Adipose tissue (tissue), 3 donors: ENCODE data around the gene SIM2. TPM values are rescaled to one million over a fixed set of nuclear protein-coding genes. Genes with fewer than 3 reads are reported as not detected.
"Not testable (repeated sequence)": the region's sequence is repeated elsewhere in the genome, so short reads cannot be mapped to it uniquely, and the experiment has no call there.

Experiments
- H3K27ac ChIP-seq: one replicate; pipeline ENCODE4 v1.5.1; 2013; ENCODE audit warnings: low read depth, low read length
- WGBS, 3 donors: extraction: QIAGEN DNeasy Blood & Tissue Kit; methylation state at CpG; one replicate each; pipeline ENCODE4 v1.1.7; 2013; 5-methylcytosine and 5-hydroxymethylcytosine counted together
- polyA plus RNA-seq, 3 donors: library from polyadenylated mRNA; stranded (reverse); fragments of 200-250 nt; gene quantifications; one replicate each; pipeline ENCODE4 v1.2.3, GENCODE V29; 2013
- donor health status: healthy with polysubstance abuse.
- donor health status: Bipolar disorder and iron deficiency.
- donor health status: healthy.

The SIM2 gene, protein sequence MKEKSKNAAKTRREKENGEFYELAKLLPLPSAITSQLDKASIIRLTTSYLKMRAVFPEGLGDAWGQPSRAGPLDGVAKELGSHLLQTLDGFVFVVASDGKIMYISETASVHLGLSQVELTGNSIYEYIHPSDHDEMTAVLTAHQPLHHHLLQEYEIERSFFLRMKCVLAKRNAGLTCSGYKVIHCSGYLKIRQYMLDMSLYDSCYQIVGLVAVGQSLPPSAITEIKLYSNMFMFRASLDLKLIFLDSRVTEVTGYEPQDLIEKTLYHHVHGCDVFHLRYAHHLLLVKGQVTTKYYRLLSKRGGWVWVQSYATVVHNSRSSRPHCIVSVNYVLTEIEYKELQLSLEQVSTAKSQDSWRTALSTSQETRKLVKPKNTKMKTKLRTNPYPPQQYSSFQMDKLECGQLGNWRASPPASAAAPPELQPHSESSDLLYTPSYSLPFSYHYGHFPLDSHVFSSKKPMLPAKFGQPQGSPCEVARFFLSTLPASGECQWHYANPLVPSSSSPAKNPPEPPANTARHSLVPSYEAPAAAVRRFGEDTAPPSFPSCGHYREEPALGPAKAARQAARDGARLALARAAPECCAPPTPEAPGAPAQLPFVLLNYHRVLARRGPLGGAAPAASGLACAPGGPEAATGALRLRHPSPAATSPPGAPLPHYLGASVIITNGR
- polyA plus RNA-seq: under 1 TPM; 0.01 to 0.51 (median 0.34) TPM

DNA sequence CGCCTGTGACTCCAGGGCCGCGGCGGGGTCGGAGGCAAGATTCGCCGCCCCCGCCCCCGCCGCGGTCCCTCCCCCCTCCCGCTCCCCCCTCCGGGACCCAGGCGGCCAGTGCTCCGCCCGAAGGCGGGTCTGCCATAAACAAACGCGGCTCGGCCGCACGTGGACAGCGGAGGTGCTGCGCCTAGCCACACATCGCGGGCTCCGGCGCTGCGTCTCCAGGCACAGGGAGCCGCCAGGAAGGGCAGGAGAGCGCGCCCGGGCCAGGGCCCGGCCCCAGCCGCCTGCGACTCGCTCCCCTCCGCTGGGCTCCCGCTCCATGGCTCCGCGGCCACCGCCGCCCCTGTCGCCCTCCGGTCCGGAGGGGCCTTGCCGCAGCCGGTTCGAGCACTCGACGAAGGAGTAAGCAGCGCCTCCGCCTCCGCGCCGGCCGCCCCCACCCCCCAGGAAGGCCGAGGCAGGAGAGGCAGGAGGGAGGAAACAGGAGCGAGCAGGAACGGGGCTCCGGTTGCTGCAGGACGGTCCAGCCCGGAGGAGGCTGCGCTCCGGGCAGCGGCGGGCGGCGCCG is at the start of gene SIM2:
Gene SIM2, plus strand, starts transcription at position 135 of the 565 bp plus-strand sequence. CDS start 632 bp downstream, outside the sequence.
- WGBS, 3 donors: 0 to 1% (median 1%) methylated on average over 48 to 70 of the region's 70 CpGs

DNA sequence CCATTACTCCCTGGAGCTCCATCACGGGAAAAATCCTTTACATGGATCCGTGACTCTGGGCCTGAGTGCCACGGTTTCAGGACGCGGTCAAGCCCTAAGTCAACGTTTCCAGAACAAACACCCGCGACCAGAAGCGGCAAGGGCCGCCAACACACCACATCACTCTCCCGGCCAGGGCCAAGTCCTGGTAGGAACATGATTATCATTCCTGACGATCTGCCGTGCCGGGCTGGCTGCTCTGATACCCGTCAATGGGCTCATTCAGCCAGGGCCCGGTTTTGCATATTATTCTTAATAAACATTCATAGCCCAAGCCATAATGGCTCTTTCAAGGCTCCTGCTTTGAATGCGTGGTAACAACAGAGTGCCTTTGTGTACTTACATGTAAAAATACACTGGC is 44.6 kb upstream of the SIM2 start:
- H3K27ac ChIP-seq: no peak overlapping the region
- 77 to 89% (median 88%) methylated on average over 17 of the region's 17 CpGs for WGBS, 3 donors

More for the DNA sequence above, at the start of gene SIM2:
- no peak within 1 kb of the TSS for H3K27ac ChIP-seq

DNA sequence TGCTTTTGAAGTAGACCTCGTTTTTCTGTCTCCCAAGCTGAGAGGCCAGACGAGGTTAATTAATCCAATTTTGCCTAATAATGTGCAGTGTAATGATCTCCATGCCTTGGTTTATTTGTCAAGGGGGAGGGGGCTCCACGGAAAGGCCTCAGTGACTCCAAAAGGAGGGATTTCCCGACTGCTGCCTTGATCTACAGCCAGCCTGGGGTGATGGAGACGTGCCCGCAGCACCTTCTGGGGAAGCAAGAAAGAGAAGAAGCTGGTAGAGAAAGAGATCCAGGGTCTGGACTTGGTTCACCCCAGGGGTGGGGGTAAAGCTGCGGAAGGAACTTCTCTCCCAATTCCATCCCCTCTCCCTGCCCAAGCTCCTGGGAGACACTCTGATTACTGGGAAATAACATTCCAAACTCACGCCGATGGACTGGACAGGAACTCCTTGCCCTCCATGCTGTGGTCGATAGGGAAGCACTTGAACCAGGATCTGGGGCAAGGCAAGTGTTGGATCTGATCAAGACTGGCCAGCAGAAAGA is 44.1 kb upstream of the SIM2 start:
- WGBS, 3 donors: 79 to 86% (median 84%) methylated on average over 10 of the region's 10 CpGs
- no peak overlapping the region for H3K27ac ChIP-seq

DNA sequence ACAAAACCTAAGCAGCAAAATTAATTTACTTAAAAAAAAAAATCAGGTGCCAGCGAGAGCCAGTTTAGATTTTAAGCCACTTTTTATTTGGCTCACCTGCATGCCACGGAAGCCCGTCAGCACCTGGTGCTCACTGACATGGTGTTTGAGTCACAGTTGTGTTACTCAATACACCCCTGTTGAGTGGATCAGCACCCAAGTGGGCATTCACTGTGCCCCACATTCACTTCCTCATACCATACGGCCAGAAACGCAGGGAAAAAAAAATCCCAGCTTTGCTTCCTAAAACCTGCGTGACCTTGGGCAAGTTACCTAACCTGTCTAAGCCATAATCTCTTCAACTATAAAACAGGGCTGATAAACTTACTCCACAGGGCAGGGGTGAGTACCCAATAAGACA is 42.8 kb upstream of the SIM2 start:
- H3K27ac ChIP-seq: no peak overlapping the region
- 34 to 72% (median 68%) methylated on average over 6 of the region's 6 CpGs for WGBS, 3 donors

DNA sequence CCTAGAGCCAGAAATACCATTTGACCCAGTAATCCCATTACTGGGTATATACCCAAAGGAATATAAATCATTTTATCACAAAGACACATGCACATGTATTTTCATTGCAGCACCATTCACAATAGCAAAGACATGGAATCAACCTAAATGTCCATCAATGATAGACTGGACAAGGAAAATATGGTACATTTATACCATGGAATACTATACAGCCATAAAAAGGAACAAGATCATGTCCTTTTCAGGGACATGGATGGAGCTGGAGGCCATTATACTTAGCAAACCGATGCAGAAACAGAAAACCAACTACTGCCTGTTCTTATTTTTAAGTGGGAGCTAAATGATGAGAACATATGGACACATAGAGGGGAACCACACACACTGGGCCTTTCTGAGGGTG is 41.6 kb upstream of the SIM2 start:
- H3K27ac ChIP-seq: not testable (repeated sequence)
- WGBS, 3 donors: 54 to 72% (median 63%) methylated on average over 1 of the region's 1 CpG

DNA sequence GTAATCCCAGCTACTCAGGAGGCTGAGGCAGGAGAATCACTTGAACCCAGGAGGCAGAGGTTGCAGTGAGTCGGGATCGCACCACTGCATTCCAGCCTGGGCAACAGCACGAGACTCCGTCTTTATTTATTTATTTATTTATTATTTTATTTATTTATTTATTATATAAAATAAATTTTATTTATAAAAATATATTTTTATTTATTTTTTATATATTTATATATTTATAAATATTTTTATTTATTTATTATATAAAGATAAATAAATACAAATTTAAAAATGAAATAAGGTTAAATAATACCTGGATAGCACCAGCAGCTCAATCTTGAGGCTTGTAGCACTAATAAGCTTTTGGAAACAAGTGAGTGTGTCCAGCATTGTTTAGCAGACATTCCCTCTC is 40.9 kb upstream of the SIM2 start:
- 90 to 95% (median 94%) methylated on average over 4 of the region's 4 CpGs for WGBS, 3 donors
- no peak overlapping the region for H3K27ac ChIP-seq

DNA sequence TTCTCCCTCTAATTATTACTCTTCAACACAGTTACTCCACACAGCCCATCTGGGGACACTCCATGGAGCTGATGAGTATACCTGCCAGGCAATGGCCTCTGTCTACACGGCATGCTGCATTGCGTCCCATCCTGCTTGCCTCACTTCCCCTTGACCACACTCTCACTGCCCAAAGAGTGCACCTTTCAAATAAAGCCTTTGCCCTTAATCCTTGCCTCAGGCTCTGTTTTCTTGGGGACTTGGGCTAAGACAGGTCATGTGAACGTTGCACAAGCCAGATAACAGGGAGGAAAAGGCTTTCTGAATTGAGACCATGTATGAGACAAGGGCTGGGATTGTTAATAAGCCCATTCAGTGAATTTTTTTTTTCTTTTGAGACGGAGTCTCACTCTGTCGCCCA is 40.0 kb upstream of the SIM2 start:
- 76 to 86% (median 77%) methylated on average over 5 of the region's 5 CpGs for WGBS, 3 donors
- H3K27ac ChIP-seq: no peak overlapping the region

DNA sequence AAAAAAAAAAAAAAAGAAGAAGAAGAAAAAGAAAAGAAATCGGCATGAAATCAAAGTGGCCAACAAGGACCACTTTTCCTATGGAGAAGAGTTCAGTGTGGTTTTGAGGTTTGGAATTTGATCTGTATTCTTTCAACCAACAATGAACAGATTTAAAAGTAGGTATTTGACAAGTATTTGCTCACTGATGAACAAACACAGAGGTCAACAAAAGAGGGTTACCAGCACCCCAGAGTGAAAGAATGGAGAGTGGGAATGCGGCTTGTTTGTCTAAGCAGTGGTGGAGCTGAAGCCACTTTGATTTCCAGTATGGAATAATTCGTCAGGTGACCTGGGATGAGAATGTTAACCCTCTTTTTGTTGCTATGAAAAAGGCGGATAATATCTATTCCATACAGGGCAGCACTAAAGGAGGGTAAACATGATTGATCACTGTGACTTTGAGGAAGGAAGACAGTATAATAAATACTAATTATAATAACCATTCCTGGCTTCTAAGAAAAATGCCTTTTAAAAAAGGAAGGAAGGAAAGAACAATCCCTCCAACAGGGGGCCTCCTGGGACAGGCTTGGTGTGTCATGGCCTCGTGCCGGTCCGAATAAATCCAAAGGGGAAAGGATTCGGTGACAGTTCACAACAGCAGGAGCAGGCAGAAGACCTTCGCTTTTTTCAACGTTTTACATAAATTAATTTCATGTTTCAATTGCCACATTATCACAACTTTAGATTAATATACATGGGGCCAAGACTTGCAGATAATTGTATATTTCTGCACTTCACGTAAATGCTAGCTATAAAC is 37.2 kb upstream of the SIM2 start:
- WGBS, 3 donors: 28 to 38% (median 37%) methylated on average over 11 of the region's 11 CpGs

DNA sequence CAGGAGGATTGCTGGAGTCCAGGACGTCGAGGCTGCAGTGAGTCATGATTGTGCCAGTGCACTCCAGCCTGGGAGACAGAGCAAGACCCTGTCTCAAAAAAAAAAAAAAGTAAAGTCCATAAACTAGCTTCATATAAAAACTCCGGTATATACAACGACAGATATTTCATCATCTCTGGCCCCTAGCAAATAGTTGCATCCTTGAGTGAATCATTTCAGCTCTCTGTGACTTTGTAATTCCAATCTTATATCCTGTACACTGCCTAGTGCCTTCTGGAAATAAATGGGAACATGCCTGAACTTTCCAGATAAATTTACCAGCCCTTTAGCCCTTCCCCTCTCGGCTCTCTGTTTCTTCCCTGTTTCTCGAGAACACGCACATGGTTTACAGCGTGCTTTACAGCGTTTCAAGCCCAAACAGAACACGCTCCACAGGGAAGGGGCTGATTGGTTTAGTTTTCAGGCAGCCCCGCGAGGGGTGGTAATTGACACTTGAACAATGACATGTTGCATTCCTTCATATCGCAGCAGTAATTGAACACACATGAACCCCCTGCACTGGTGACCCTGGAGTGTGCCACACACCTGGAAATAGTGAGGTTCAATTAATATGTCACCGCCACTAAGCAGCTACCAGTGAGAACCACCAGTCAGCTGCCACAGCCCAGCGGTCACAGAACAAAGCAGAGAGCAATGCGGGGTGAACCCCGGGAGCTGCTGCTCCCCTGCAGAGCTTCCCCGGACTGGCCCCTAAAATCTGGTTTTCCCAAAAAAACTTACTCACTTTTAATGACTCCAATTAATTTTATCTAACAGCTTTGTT is 35.7 kb upstream of the SIM2 start:
- WGBS, 3 donors: 24 to 49% (median 38%) methylated on average over 18 of the region's 18 CpGs
- H3K27ac ChIP-seq: no peak overlapping the region

More for the DNA sequence above, 37.2 kb upstream of the SIM2 start:
- H3K27ac ChIP-seq: no peak overlapping the region

DNA sequence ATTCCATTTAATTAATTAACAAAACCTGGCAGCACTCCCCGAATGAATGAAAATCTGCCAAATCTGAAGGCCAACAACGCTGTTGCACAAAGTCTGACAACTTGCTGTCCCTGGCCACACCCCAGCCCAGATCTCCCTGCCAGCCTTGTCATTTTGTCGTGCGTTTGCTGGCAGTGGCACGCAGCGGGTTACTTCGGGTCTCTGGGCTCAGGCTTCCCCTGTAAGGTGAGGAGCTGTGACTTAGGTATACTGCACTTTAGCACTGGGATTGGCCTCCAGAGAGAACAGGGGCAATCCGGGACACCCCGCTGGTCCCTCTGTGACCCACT is 34.3 kb upstream of the SIM2 start:
- WGBS, 3 donors: 45 to 66% (median 65%) methylated on average over 9 of the region's 9 CpGs
- H3K27ac ChIP-seq: no peak overlapping the region

DNA sequence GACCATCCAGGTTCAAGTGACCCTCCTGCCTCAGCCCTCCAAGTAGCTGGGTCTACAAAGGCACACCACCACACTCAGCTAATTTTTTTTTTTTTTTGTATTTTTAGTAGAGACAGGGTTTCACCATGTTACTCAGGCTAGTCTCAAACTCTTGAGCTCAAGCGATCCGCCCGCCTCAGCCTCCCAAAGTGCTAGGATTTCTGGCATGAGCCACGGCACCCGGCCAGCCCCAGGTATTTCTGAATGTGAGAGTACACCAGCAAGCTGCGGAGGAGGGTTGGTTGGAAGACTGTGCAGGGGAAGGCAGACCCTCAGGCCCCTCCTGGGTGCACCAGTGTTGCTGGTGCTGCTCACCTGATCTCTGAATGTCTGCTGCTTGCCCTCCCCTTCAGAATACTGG is 33.1 kb upstream of the SIM2 start:
- no peak overlapping the region for H3K27ac ChIP-seq
- 87 to 94% (median 90%) methylated on average over 6 of the region's 6 CpGs for WGBS, 3 donors

DNA sequence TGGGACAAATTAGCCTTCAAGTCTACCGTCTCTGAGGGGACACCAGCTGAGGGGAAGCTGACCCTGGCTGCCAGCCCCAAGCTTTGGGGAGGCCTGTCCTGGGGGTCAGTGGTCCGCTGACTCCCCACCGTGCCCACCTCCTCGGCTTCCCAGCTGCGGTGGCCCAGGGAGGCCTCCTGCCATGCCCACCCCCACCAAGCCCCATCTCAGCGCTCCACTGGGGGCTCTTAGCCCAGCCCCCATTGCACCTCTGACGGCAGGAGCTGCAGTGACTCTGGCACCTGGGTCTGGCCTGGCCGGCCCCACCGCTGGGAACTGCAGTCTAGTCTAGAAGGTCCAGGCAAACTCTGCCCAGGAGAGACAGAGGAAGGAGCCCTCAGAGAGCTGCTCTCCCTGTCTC is 30.2 kb upstream of the SIM2 start:
- H3K27ac ChIP-seq: no peak overlapping the region
- 71 to 78% (median 72%) methylated on average over 9 of the region's 9 CpGs for WGBS, 3 donors

DNA sequence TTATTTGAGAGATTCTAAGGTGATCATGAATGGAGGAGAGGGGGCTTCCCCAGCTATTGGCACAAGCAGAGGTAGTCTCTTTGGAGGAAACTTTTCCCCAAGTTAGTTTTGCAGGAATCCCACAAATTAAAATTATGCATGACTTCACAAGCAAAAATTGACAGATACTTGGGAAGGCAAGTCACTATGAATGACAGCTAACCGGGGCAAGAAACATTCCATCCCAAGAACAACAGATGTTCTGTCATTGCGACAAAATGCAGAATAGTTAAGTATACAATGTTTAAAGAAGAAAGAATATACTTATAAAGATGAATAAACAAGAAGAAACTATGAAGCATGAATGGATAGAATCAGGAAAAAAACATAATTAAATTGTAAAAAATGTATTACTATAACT is 27.1 kb upstream of the SIM2 start:
- H3K27ac ChIP-seq: no peak overlapping the region
- WGBS, 3 donors: 73 to 90% (median 78%) methylated on average over 2 of the region's 2 CpGs

DNA sequence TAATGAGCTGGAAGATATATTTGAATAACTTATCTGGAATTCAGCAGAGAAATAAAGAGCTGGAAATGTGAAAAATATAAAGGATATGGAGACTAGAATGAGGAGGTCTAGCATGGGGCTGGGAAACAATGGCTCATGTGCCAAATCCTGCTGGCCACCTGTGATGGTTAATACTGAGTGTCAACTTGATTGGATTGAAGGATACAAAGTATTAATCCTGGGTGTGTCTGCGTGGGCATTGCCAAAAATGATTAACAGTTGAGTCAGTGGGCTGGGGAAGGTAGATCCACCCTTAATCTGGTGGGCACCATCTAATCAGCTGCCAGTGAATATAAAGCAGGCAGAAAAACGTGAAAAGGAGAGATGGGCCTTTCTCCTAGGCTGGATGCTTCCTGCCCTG is 26.6 kb upstream of the SIM2 start:
- 55 to 76% (median 71%) methylated on average over 2 of the region's 2 CpGs for WGBS, 3 donors
- not testable (repeated sequence) for H3K27ac ChIP-seq

DNA sequence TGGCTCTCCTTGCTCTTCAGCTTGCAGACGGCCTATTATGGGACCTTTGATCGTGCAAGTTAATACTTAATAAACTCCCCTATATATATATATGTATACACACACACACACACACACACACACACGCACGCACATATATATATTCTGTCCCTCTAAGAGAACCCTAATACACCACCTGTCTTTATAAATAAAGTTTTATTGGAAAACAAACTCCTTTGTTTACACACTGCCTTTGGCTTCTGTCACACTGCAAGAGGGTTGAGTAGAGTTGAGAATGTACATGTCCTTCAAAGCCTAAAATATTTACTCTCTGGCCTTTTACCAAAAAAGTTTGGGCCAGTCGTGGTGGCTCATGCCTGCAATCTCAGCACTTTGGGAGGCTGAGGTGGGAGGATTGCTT is 26.2 kb upstream of the SIM2 start:
- WGBS, 3 donors: 70 to 92% (median 85%) methylated on average over 5 of the region's 5 CpGs

DNA sequence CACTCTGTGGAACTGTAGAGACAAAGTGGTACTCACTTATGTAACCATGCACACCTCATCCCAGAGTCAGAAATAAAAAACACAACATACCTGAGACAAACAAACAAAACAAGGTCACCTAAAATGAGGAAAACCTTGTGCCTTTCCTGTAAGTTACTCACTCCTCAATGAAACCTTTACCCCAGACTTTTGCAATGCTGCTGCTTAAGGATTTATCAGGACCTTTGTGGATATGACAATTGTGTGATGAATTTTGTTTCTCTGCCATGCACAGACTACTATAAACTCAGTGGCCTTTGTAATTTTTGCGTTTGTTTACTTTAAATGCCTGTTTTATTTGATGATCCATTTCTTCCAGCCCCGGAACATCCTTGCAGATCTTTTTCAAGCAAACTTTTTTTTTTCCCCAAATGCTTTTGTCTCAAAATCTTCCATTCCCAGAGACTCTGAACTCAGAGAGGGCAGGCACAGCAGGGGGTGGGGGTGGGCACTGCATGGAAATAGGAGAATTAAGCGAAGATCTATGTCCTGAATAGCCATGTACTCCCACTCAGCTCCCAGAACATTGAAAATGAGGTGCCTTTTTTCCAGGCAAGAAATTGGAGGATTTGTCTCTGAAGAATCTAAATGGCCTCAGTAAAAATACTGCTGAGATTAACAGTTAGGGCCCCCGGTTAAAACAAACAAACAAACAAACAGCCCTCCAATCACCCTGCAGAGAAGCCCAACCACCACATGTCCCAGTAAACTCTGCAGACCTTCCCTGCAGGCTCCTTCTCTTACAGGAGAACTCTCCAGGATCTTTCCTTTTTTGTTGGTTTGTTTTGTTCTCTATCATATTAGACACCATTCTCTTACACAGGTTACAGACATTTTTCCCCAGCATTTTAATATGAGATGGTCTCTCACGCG is 22.6 kb upstream of the SIM2 start:
- 61 to 64% (median 64%) methylated on average over 6 of the region's 6 CpGs for WGBS, 3 donors
- H3K27ac ChIP-seq: no peak overlapping the region

More for the DNA sequence above, 26.2 kb upstream of the SIM2 start:
- no peak overlapping the region for H3K27ac ChIP-seq

DNA sequence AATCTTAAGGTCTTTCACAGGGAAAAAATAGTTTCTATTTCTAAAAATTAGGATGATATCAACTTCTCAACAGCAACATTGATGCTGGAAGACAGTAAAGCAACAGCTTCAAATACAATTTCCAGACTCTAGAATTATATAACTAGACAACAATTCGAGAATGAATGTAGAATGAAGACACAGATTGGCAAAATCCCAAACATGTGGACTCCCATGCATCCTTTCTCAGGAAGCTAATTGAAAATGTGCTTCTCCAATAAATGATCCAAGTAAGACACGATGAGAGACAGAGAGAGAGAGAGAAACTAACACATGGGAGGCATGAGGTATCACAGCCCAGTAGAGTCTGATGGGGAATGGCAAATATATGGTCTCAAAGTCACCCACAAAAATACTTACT is 21.5 kb upstream of the SIM2 start:
- WGBS, 3 donors: 35 to 62% (median 42%) methylated on average over 2 of the region's 2 CpGs
- H3K27ac ChIP-seq: no peak overlapping the region
